H1 (cell line): Measurements from ENCODE around the gene NUP205. TPM values are rescaled to one million over a fixed set of nuclear protein-coding genes. Genes with fewer than 3 reads are reported as not detected.

Experiments used
- CTCF ChIA-PET: fragments of 300-600 bp; sonication (Branson Sonifier 250); formaldehyde crosslinking; loops from one replicate; lab custom pipeline; 2021; ENCODE audit not compliant: partially characterized antibody; lab: Charles Lee
- POLR2A ChIA-PET: fragments of 300-600 bp; sonication (Branson Sonifier 250); formaldehyde crosslinking; loops from one replicate; lab custom pipeline; 2021; ENCODE audit warnings: inconsistent platforms; ENCODE audit not compliant: partially characterized antibody; lab: Charles Lee
- DNase-seq, 2 experiments: peaks; one replicate each; pipeline versions ENCODE4 v3.0.0 to v3.0.0-alpha.2; 2010 to 2022; ENCODE audit warnings: low spot score in 2 of 2, low read depth in 1 of 2, mixed read lengths in 1 of 2
- FAIRE-seq: peaks from 2 replicates; lab custom pipeline; 2011; peaks lifted over from hg19 to GRCh38; lab: Jason Lieb, UNC
- H2AFZ ChIP-seq: 2 replicates; pipeline ENCODE4 v1.8.1; 2012; ENCODE audit warnings: low read length, inconsistent platforms
- H2AK5ac ChIP-seq: 2 replicates; pipeline ENCODE4 v1.6.1; 2013; ENCODE audit warnings: low read depth, low read length
- H2BK120ac ChIP-seq: replicated peaks from 2 replicates; pipeline ENCODE3; 2013; ENCODE audit warnings: low read depth, low read length, inconsistent platforms
- H2BK12ac ChIP-seq: 2 replicates; pipeline ENCODE4 v1.6.1; 2013; ENCODE audit warnings: low read depth, low read length
- H2BK15ac ChIP-seq: 2 replicates; pipeline ENCODE4 v1.6.1; 2013; ENCODE audit warnings: low read length
- H2BK20ac ChIP-seq: 2 replicates; pipeline ENCODE4 v1.6.1; 2013; ENCODE audit warnings: low read length
- H2BK5ac ChIP-seq: 2 replicates; pipeline ENCODE4 v1.6.1; 2013; ENCODE audit warnings: low read depth, low read length
- H3K14ac ChIP-seq: 2 replicates; pipeline ENCODE4 v1.6.1; 2013; ENCODE audit warnings: inconsistent platforms; ENCODE audit not compliant: insufficient read length
- H3K18ac ChIP-seq: 2 replicates; pipeline ENCODE4 v1.6.1; 2013; ENCODE audit warnings: low read length; ENCODE audit errors: extremely low read depth
- H3K23ac ChIP-seq: 2 replicates; pipeline ENCODE4 v1.6.1; 2013; ENCODE audit warnings: inconsistent platforms; ENCODE audit not compliant: insufficient read length
- H3K23me2 ChIP-seq: 2 replicates; pipeline ENCODE4 v1.6.1; 2013; ENCODE audit warnings: low read depth, low read length
- H3K27ac ChIP-seq: 2 replicates; pipeline ENCODE4 v1.6.1; 2011; ENCODE audit warnings: low read depth, low read length, inconsistent platforms
- H3K27me3 ChIP-seq, 4 experiments: replicated peaks in 1 of 4; 1 replicate in 1 of 4; 2 replicates in 3 of 4; pipeline versions ENCODE4 v1.6.1 to v1.8.1; 2011 to 2013; ENCODE audit warnings: low read length in 3 of 4, mild to moderate bottlenecking in 3 of 4, inconsistent platforms in 2 of 4, mixed read lengths in 2 of 4, moderate library complexity in 1 of 4; ENCODE audit not compliant: control insufficient read depth in 3 of 4, insufficient read depth in 3 of 4; ENCODE audit errors: extremely low read depth in 1 of 4
- H3K36me3 ChIP-seq, 4 experiments: 2 replicates each; pipeline versions ENCODE4 v1.6.1 to v1.8.1; 2011 to 2013; ENCODE audit warnings: mild to moderate bottlenecking in 4 of 4, low read length in 3 of 4, moderate library complexity in 2 of 4, control low read depth in 1 of 4, inconsistent platforms in 1 of 4; ENCODE audit not compliant: insufficient read depth in 4 of 4, control insufficient read depth in 2 of 4
- H3K4ac ChIP-seq: replicated peaks from 2 replicates; pipeline ENCODE3; 2013; ENCODE audit warnings: low read length, low read depth, mixed read lengths, inconsistent platforms; ENCODE audit not compliant: insufficient read length
- H3K4me1 ChIP-seq, 4 experiments: replicated peaks in 1 of 4; 1 replicate in 1 of 4; 2 replicates in 3 of 4; pipeline versions ENCODE4 v1.6.1 to v1.8.1; 2011 to 2013; ENCODE audit warnings: low read length in 3 of 4, inconsistent platforms in 2 of 4, mixed read lengths in 1 of 4; ENCODE audit not compliant: insufficient read depth in 4 of 4, control insufficient read depth in 3 of 4
- H3K4me2 ChIP-seq, 2 experiments: 2 replicates each; pipeline versions ENCODE4 v1.6.1 to v1.8.1; 2011 to 2013; ENCODE audit warnings: low read depth in 2 of 2, low read length in 2 of 2, control low read depth in 1 of 2, inconsistent platforms in 1 of 2, mild to moderate bottlenecking in 1 of 2; ENCODE audit not compliant: insufficient read depth in 1 of 2
- H3K4me3 ChIP-seq, 4 experiments: fragments of 200-600, 300-600 bp in 1 of 4; sonication (generic), shearing (Covaris generic), sonication (Bioruptor Twin) in 1 of 4; 2 replicates each; pipeline versions ENCODE4 v1.5.1 to v1.8.1; 2011 to 2016; ENCODE audit warnings: low read length in 4 of 4, low read depth in 3 of 4, control low read depth in 2 of 4, inconsistent platforms in 2 of 4, mild to moderate bottlenecking in 2 of 4, mixed read lengths in 1 of 4, moderate library complexity in 1 of 4; ENCODE audit not compliant: insufficient read depth in 2 of 4; ENCODE audit errors: extremely low read depth in 1 of 4
- H3K56ac ChIP-seq: replicated peaks from 2 replicates; pipeline ENCODE3; 2013; ENCODE audit warnings: low read depth, mild to moderate bottlenecking, mixed read lengths, low read length, inconsistent platforms; ENCODE audit not compliant: insufficient read length
- H3K79me1 ChIP-seq: 2 replicates; pipeline ENCODE4 v1.6.1; 2013; ENCODE audit warnings: low read depth, low read length, control low read depth
- H3K79me2 ChIP-seq, 2 experiments: 2 replicates each; pipeline versions ENCODE4 v1.6.1 to v1.8.1; 2012 to 2013; ENCODE audit warnings: low read length in 2 of 2, mild to moderate bottlenecking in 2 of 2, inconsistent platforms in 1 of 2; ENCODE audit not compliant: insufficient read depth in 2 of 2, control insufficient read depth in 1 of 2
- H3K9ac ChIP-seq, 4 experiments: replicated peaks in 1 of 4; 1 replicate in 1 of 4; 2 replicates in 3 of 4; pipeline versions ENCODE4 v1.6.1 to v1.8.1; 2011 to 2013; ENCODE audit warnings: low read depth in 3 of 4, low read length in 3 of 4, control low read depth in 2 of 4, mild to moderate bottlenecking in 2 of 4, moderate library complexity in 2 of 4, inconsistent platforms in 1 of 4; ENCODE audit errors: extremely low read depth in 1 of 4
- H3K9me3 ChIP-seq, 2 experiments: 2 replicates each; pipeline versions ENCODE4 v1.6.1 to v1.8.1; 2012 to 2013; ENCODE audit warnings: mild to moderate bottlenecking in 2 of 2, moderate library complexity in 2 of 2, control low read depth in 1 of 2, inconsistent platforms in 1 of 2, low read depth in 1 of 2, low read length in 1 of 2, mixed read lengths in 1 of 2; ENCODE audit not compliant: insufficient read depth in 2 of 2
- H4K20me1 ChIP-seq, 2 experiments: replicated peaks in 1 of 2; 2 replicates each; pipeline versions ENCODE3 to v1.8.1; 2011 to 2013; ENCODE audit warnings: inconsistent platforms in 2 of 2, low read length in 2 of 2, mild to moderate bottlenecking in 1 of 2; ENCODE audit not compliant: insufficient read depth in 2 of 2, control insufficient read depth in 1 of 2
- H4K5ac ChIP-seq: 2 replicates; pipeline ENCODE4 v1.6.1; 2013; ENCODE audit warnings: low read length, low read depth, mixed read lengths, inconsistent platforms; ENCODE audit not compliant: insufficient read length
- H4K8ac ChIP-seq: 2 replicates; pipeline ENCODE4 v1.8.0; 2013; ENCODE audit warnings: mild to moderate bottlenecking, moderate library complexity, low read length, inconsistent platforms; ENCODE audit not compliant: insufficient read depth; ENCODE audit errors: extremely low read depth
- H4K91ac ChIP-seq: replicated peaks from 2 replicates; pipeline ENCODE3; 2013; ENCODE audit warnings: low read length, mixed read lengths, inconsistent platforms; ENCODE audit not compliant: insufficient read length
- ATF3 ChIP-seq: IDR thresholded peaks from 2 replicates; pipeline ENCODE4 v1.6.1; 2011; ENCODE audit warnings: low read depth, mild to moderate bottlenecking, low read length; ENCODE audit not compliant: insufficient read depth
- BRCA1 ChIP-seq: IDR thresholded peaks from 2 replicates; pipeline ENCODE4 v1.6.1; 2012; ENCODE audit warnings: low read depth, low read length, improper control_type of control experiment
- CEBPB ChIP-seq: IDR thresholded peaks from 2 replicates; pipeline ENCODE4 v1.6.1; 2012; ENCODE audit warnings: low read depth, low read length
- EP300 ChIP-seq, 2 experiments: IDR thresholded peaks; 1 replicate in 1 of 2; 2 replicates in 1 of 2; pipeline ENCODE4 v1.6.1; 2011 to 2012; ENCODE audit warnings: low read depth in 2 of 2, low read length in 2 of 2, mild to moderate bottlenecking in 2 of 2, borderline replicate concordance in 1 of 2, inconsistent platforms in 1 of 2, moderate library complexity in 1 of 2
- EZH2 ChIP-seq: fragments of 200-600 bp; sonication (generic); IDR thresholded peaks from 2 replicates; pipeline ENCODE4 v1.7.1; 2012; ENCODE audit warnings: low read depth, mild to moderate bottlenecking, moderate library complexity, low read length, inconsistent platforms; ENCODE audit not compliant: severe bottlenecking
- RBBP5 ChIP-seq: IDR thresholded peaks from 2 replicates; pipeline ENCODE4 v1.7.1; 2012; ENCODE audit warnings: low read depth, mild to moderate bottlenecking, inconsistent platforms, low read length, moderate library complexity, borderline replicate concordance
- SAP30 ChIP-seq: fragments of 300-600 bp; sonication (generic); IDR thresholded peaks from 2 replicates; pipeline ENCODE4 v1.7.1; 2012; ENCODE audit warnings: low read length, moderate library complexity, mild to moderate bottlenecking, inconsistent platforms; ENCODE audit not compliant: insufficient read depth, insufficient replicate concordance
- SIRT6 ChIP-seq: IDR thresholded peaks from one replicate; pipeline ENCODE4 v1.7.1; 2012; ENCODE audit warnings: low read length, inconsistent platforms
- SP1 ChIP-seq: IDR thresholded peaks from 2 replicates; pipeline ENCODE4 v1.6.1; 2011; ENCODE audit warnings: low read depth, low read length
- USF2 ChIP-seq: IDR thresholded peaks from 2 replicates; pipeline ENCODE4 v1.6.1; 2011; ENCODE audit warnings: low read length, improper control_type of control experiment
- YY1 ChIP-seq: IDR thresholded peaks from 2 replicates; pipeline ENCODE4 v1.6.1; 2011; ENCODE audit warnings: low read depth, mild to moderate bottlenecking, low read length
- WGBS, 2 experiments: shearing (Covaris generic) in 1 of 2; methylation state at CpG; one replicate each; pipeline versions ENCODE4 v1.1.6 to v1.1.7; 2013 to 2015; ENCODE audit warnings: low lambda C conversion rate in 2 of 2, mixed read lengths in 2 of 2, inconsistent platforms in 1 of 2, low coverage in 1 of 2, missing lambda C conversion rate in 1 of 2; ENCODE audit not compliant: insufficient replicate concordance in 2 of 2, insufficient coverage in 1 of 2, insufficient read length in 1 of 2; ENCODE audit errors: extremely low coverage in 1 of 2, missing lambda C conversion rate in 1 of 2; 5-methylcytosine and 5-hydroxymethylcytosine counted together
- polyA plus RNA-seq, 7 experiments: library from polyadenylated mRNA; depleted of rRNA in 3 of 7; stranded (reverse) in 5 of 7; unstranded in 2 of 7; fragments of >200 nt in 5 of 7; fragments of 200-250 nt in 2 of 7; gene quantifications; 1 replicate in 5 of 7; 2 replicates in 1 of 7; 4 replicates in 1 of 7; pipeline versions ENCODE4 v1.2.1 to v1.2.3, GENCODE V29; 2011 to 2013; ENCODE audit warnings: missing spikeins in 2 of 7, mixed read lengths in 2 of 7
- total RNA-seq: library from RNA; stranded (reverse); fragmentation: NEBNext Ultra II Directional; extraction: Animal tissue kit (Norgen Biotek cat#: 25700); gene quantifications from 2 replicates; pipeline ENCODE4 v1.2.1, GENCODE V29; 2021

Gene NUP205
- total and polyA plus RNA-seq, 2 of the 8 experiments (the other 6 are each of a cell fraction or from before 2014, with no cell fraction given), result 148 to 216 TPM

GRCh38 chr7:135562720-135563119 lies 5.0 kb downstream of the NUP205 start:
- POLR2A ChIA-PET, result interaction anchor here (0.9 to 1.4 kb wide), 3 partner anchors 10 to 96 kb away, joined by 3 to 9 read pairs (median 7); partner anchors contain the start of gene CNOT4
- H3K23me2 ChIP-seq, result peaks cover 4% of the 10 kb centered on the region; the same call in 1 of the 2 replicates
- H3K79me2 ChIP-seq, result peaks cover 25 to 95% of the 10 kb centered on the region in 2 experiments
- no peak overlapping the region for H4K91ac ChIP-seq
- no peaks in the 10 kb centered on the region for H3K9me3 ChIP-seq
- peaks cover 0 to 6% of the 10 kb centered on the region in 2 experiments for H4K20me1 ChIP-seq
- H2AK5ac ChIP-seq, result no peak overlapping the region
- no peak overlapping the region for H2BK120ac ChIP-seq
- peaks cover 2% of the 10 kb centered on the region; the same call in 1 of the 2 replicates for H3K79me1 ChIP-seq
- no peaks in the 10 kb centered on the region for H3K27me3 ChIP-seq
- H3K14ac ChIP-seq, result no peak overlapping the region
- WGBS, 2 experiments, result 30% methylated on average over 8 of the region's 8 CpGs; no CpG with 5 or more reads in 1 of the 2 experiments
- H3K4me1 ChIP-seq, result peaks cover 2 to 17% (median 8%) of the 10 kb centered on the region in 4 experiments; a peak in 6 of 7 replicates
- peaks cover 0 to 4% (median 3%) of the 10 kb centered on the region in 4 experiments; a peak in 3 of 8 replicates for H3K36me3 ChIP-seq
- no peak overlapping the region for H3K9ac ChIP-seq
- no peak overlapping the region for H3K56ac ChIP-seq
- no peak overlapping the region for H3K23ac ChIP-seq
- H2AFZ ChIP-seq, result no peak overlapping the region
- H2BK12ac ChIP-seq, result no peak overlapping the region
- no peak overlapping the region for H3K18ac ChIP-seq
- peak overlapping the region; percentile 80; the same call in 1 of the 2 replicates for H2BK5ac ChIP-seq
- H3K27ac ChIP-seq, result peak overlapping the region; percentile 60; the same call in 1 of the 2 replicates
- no peak overlapping the region; a peak in 1 of 8 replicates for H3K4me3 ChIP-seq
- no peak overlapping the region for H2BK15ac ChIP-seq
- no peak overlapping the region for H2BK20ac ChIP-seq
- CTCF ChIA-PET, result interaction anchor here (0.9 kb wide), 1 partner anchor 148 kb away, joined by 3 read pairs; no protein-coding TSS in a partner anchor
- H3K4me2 ChIP-seq, result peak overlapping the region; percentile 47 to 81
- peak; percentile 54 to 64 for DNase-seq
- H3K4ac ChIP-seq, result no peak overlapping the region
- no peak overlapping the region for H4K5ac ChIP-seq
- no peak overlapping the region for H4K8ac ChIP-seq
- FAIRE-seq, result peak; percentile 66
- no peak for TF ChIP-seq BRCA1
- TF ChIP-seq EZH2, result no peak
- TF ChIP-seq RBBP5, result no peak; the same call in 1 of the 2 replicates
- TF ChIP-seq EP300 (IDR thresholded peaks at IDR 0.05; ENCODE audit: borderline replicate concordance in 1 of 2, low read depth in 2 of 2, low read length in 2 of 2), result no peak
- no peak for TF ChIP-seq SAP30
- no peak for TF ChIP-seq ATF3
- peak; percentile 62; the same call in 1 of the 2 replicates for TF ChIP-seq YY1
- TF ChIP-seq SIRT6, result no peak
- TF ChIP-seq CEBPB, result no peak
- TF ChIP-seq SP1, result peak; percentile 84
- TF ChIP-seq USF2, result no peak
